NCI-H774 (cell line): ENCODE results near the gene MT1F.

Experiments used
- DNase-seq: peaks from one replicate; lab custom pipeline; 2025; lab: John Stamatoyannopoulos, UW

The MT1F gene

DNA sequence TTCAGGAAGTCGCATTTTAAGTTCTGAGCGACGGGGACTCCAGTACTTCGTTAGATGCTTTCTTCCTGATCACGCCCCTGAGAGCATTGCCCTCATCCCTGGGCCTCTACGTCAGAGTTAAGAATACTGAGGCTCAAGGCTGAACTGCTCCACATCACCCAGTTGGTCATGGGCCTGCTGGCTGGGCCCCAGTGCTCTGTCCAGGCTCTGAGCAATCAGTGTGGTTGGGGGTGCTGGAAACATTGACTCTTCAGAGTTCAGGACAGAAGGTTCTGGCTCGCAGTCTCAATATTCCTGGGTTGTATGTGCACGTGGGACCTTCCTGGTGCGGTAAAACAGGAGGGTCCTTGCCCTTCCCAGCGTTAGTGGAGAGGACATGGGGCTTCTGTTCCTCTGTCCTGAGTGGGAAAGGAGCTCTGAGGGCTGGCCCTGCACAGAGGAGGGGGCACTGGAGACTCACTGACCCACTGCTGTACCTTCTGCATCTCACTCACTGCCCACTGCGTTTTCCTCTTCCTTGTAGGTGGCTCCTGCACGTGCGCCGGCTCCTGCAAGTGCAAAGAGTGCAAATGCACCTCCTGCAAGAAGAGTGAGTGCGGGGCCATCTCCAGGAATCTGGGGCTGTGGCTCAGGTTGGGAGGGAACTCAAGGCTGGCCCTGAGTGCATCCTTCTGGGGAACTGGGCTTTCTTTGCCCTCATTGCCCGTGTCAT, 31.7 kb upstream of the MT1F start:
- DNase-seq, result no peak

- no peak for DNase-seq
Observed at GRCh38 chr16:56626685-56627084, 31.1 kb upstream of the MT1F start.

GRCh38 chr16:56628486-56629350, 29.0 kb upstream of the MT1F start:
- no peak for DNase-seq

- no peak for DNase-seq
Observed at GRCh38 chr16:56629531-56629930, 28.2 kb upstream of the MT1F start.

DNA sequence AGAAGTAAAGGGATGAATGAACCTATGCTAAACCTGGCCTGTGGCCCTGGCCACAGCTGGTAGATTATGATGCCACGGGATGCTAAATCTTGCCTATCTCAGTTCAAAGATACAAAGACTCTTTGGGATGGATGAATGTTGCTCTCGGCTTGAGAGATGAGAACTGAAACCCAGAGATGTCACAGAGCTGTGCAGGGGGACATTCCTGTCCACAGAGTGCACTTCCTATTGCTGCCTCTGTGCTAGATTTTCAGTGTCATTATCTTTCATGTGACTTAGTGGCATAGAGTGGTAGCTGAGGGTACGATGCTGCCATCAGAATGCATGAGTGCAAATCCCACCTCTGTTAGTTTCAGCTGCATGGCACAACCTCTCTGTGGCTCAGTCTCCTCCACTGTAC, 27.6 kb upstream of the MT1F start:
- DNase-seq, result no peak

DNA sequence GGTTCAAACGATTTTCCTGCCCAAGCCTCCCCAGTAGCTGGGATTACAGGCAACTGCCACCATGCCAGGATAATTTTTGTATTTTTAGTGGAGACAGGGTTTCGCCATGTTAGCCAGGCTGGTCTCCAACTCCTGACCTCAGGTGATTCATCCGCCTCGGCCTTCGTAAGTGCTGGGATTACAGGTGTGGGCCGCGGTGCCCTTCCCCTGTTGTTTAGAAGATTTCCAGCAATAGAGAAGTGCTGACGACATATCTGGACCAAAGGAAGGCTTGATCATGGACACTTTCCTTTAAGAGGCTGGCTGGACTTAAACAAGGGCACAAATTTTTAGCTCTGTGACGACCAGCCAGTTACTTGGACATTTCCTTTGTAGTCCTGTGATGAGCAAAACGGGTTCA, 26.6 kb upstream of the MT1F start:
- no peak for DNase-seq

DNA sequence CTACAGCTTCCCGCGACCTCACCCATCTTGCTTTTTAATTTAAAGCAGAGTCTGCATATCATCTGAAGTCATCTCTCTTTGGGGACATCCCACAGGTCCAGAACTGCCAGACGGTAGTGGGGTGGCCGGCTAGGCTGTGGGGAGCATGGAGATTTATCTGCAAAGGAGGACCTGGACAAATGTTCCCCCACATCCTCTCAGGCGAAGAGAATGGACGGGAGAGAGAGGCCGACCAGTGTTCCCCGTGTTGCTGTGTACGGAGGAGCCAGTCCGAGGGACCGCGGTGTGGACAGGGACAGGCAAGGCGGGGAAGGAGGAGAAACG, 26.0 kb upstream of the MT1F start:
- DNase-seq, result no peak

GRCh38 chr16:56632156-56632847, 25.5 kb upstream of the MT1F start, which contains the start of gene MT1M:
MT1M (plus strand) TSS chr16:56632659; CDS start chr16:56632732, 73 bp downstream.
- no peak for DNase-seq

DNA sequence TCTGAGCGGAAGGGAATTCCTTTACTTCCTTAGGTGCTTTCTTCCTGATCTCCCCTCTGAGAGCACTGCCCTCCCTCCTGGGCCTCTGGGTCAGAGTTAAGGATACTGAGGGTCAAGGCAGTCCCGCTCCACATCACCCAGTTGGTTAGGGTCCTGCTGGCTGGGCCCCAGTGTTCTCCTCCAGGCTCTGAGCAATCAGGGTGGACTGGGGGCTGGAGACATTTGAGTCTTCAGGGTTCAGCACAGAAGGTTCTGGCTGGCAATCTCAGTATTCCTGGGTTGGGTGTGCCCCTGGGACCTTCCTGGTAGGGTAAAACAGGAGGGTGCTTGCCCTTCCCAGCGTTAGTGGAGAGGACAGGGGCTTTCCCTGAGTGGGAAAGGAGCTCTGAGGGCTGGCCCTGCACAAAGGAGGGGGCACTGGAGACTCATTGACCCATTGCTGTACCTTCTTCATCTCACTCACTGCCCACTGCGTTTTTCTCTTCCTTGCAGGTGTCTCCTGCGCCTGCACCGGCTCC, 24.9 kb upstream of the MT1F start:
- DNase-seq, result no peak

GRCh38 chr16:56633535-56633934, 24.2 kb upstream of the MT1F start:
- no peak for DNase-seq

DNA sequence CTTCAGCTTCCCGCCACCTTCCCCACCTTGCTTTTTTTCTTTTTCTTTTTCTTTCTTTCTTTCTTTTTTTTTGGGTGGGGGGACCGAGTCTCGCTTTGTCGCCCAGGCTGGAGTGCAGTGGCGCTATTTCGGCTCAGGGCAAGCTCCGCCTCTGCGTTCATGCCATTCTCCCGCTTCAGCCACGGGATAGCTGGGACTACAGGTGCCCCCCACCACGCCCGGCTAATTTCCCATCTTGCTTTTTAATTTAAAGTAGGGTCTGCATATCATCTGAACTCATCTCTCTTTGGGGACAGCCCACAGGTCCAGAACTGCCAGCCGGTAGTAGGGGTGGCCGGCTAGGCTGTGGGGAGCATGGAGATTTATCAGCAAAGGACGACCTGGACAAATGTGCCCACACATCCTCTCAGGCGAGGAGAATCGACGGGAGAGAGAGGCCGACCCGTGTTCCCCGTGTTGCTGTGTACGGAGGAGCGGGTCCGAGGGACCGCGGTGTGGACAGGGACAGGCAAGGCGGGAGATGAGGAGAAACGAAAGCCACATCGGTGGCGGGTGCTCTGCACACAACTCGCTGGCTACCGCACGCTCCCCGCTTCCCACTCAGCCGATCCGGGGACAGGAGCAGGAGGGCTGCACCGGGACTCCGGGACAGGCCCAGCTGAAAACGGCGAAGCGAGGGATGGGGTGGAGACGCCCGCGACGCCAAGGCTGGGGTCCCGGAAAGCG, 22.9 kb upstream of the MT1F start:
- DNase-seq, result no peak

DNA sequence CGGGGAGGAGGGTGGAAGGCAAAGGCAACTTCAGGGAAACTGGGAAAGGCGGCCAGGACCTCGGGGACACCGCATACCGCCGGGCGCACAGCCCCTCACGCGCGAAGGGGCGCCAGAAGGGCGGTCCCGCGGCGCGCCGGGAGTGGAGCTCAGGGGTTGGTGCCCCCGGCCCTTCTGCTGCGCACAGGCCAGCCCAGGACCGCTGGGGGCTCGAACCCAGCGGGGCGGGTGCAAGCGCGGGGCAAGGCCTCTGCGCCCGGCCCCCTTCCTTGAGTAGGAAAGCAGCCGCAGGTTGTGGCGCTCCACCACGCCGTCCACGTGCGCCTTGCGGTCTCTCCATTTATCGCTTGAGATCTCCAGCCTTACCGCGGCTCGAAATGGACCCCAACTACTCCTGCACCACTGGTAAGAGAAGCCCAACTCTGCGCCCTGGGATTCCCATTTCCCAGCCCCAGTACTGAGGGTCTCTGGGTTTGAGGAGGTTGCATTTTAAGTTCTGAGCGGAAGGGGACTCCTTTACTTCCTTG, 22.3 kb upstream of the MT1F start:
- DNase-seq, result no peak

DNA sequence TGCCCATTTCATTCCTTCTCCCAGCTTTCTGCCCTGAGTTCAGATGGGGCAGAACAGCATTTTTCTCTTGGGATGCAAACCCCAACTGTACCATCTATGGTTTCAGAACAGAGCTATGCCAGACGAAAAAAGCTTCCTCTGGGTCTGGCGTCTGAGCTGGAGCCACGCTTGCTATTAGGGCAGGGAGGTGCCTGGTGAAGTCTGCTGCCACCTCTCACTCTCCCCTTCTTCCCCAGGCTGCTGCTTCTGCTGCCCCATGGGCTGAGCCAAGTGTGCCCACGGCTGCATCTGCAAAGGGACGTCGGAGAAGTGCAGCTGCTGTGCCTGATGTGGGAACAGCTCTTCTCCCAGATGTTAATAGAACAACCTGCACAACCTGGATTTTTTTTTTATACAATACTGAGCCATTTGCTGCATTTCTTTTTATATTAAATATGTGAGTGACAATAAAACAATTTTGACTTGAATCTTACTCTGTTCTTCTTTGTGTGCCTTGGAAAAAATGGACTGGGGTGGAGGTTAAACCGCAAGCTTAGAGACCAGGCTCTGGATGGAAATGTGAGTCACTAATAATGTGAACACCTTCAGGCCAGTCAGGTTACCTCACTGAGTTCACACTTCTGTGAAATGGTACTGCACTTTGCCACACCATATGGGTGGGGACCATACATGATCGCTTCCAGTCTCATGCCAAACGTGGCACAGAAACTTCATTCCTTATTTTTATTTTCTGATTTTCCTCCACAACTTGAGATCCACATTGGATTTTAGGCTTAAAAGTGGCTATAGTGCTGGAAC, 20.9 kb upstream of the MT1F start:
- DNase-seq, result no peak

DNA sequence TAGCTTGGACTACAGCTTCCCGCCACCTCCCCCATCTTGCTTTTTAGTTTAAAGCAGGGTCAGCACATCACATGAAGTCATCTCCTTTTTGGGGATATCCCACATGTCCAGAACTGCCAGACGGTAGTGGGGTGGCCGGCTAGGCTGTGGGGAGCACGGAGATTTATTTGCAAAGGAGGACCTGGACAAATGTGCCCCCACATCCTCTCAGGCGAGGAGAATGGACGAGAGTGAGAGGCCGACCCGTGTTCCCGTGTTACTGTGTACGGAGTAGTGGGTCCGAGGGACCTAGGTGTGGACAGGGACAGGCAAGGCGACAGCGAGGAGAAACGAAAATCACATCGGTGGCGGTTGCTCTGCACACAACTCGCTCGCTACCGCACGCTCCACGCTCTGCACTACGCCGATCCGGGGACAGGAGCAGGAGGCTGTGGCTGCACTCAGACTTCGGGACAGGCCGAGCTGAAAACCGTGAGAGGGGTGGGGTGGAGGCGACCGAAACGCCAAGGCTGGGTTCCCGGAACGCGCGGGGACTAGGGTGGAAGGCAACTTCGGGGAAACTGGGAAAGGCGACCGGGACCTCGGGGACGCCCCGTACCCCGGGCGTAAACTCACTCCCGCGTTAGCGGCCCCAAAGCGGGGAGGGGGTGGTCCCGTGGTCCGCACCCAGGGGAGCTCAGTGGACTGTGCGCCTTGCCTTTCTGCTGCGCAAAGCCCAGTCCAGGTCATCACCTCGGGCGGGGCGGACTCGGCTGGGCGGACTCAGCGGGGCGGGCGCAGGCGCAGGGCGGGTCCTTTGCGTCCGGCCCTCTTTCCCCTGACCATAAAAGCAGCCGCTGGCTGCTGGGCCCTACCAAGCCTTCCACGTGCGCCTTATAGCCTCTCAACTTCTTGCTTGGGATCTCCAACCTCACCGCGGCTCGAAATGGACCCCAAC, 19.7 kb upstream of the MT1F start, which contains the start of gene MT1A:
Gene MT1A, plus strand, starts transcription at position 853 of the 937 bp plus-strand sequence. Its CDS starts 73 bp downstream, at position 926.
- DNase-seq, result peak; percentile 16

- DNase-seq, result no peak
Observed at GRCh38 chr16:56639045-56639444, 18.7 kb upstream of the MT1F start.

- DNase-seq, result no peak
Observed at GRCh38 chr16:56640076-56640475, 17.7 kb upstream of the MT1F start.

DNA sequence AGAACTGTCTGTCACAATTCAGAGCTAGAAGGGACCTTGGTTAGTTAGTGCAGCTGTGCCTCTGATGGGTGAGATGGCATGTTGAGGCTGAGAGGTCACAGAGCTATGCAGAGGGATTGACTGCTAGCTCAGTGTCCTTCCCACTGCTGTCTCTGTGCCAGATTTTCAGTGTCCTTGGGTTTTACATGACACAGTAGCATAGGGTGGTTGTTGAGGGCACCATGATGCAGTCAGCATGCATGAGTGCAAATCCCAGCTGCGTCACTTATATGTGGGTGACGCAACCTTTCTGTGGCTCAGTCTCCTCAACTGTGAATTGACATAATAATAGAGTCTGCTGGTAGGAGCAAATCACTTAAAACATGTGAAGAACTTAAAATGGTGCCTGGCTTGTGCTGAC, 16.6 kb upstream of the MT1F start:
- DNase-seq, result no peak

- peak; percentile 79 for DNase-seq
Observed at GRCh38 chr16:56643080-56643778, 14.5 kb upstream of the MT1F start.

GRCh38 chr16:56643833-56644232, 13.9 kb upstream of the MT1F start:
- DNase-seq, result no peak
